Activated T-helper 2 cell treated with anti-CD3 and anti-CD28 coated beads, Interferon-gamma antibody, Interleukin-2, Interleukin-4, amounts not matched to agents 10 μg/mL and 5 μg/mL and 100 μg/mL, durations not matched to agents 14 hours and 24 hours and 36 hours (primary cell): ENCODE data around the gene SLIT3. TPM values are rescaled to one million over a fixed set of nuclear protein-coding genes. Genes with fewer than 3 reads are reported as not detected.

Experiments used
- DNase-seq: peaks from one replicate; pipeline ENCODE4 v3.0.0; 2021; ENCODE audit warnings: low spot score
- H3K27ac Mint-ChIP-seq: one replicate; pipeline ENCODE4 v1.8.0; 2021; ENCODE audit warnings: mixed read lengths
- H3K27me3 Mint-ChIP-seq: one replicate; pipeline ENCODE4 v1.8.0; 2021; ENCODE audit warnings: low read depth, mixed read lengths
- H3K36me3 Mint-ChIP-seq: one replicate; pipeline ENCODE4 v1.8.0; 2021; ENCODE audit warnings: low read depth, mixed read lengths
- H3K4me1 Mint-ChIP-seq: one replicate; pipeline ENCODE4 v1.8.0; 2021; ENCODE audit warnings: low read depth, mixed read lengths
- H3K4me3 Mint-ChIP-seq: one replicate; pipeline ENCODE4 v1.8.0; 2021; ENCODE audit warnings: low read depth, mild to moderate bottlenecking, moderate library complexity, mixed read lengths
- H3K9me3 Mint-ChIP-seq: one replicate; pipeline ENCODE4 v1.8.0; 2021; ENCODE audit warnings: mixed read lengths
- intact Hi-C: fragments of 100-400 bp; cut with micrococcal nuclease; formaldehyde crosslinking; loops from one replicate; pipeline ENCODE4 v1.15.1; 2023
- total RNA-seq: library from RNA; stranded (reverse); gene quantifications from 2 replicates; pipeline ENCODE4 v1.2.3, GENCODE V29; 2022

SLIT3 gene
- total RNA-seq, 1 donor from 2014 or later = 9.5 TPM

DNA sequence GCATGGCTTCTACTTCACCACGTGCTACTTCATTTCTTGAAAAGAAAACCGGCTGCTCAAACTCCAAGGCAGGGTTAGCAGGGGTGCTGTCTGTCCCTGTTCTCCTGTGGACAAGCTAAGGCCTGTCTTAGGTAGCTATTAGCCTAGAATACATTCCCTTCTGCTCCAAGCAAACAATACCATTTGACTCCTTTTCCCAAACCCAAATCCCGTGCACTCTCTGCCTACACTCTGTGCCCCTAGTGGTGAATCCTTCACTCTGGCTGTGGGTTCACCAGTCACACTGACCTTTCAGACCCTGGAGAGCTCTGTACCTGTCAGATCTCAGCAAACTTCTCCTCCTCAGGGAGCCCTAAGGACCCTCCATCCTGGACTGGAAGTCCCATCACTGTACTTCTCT is 211.6 kb downstream of the SLIT3 start:
- Mint-ChIP-seq H3K4me1 (no peaks in the 10 kb centered on the region), H3K27ac (no peak overlapping the region), H3K36me3 (no peaks in the 10 kb centered on the region), H3K4me3 (no peak overlapping the region), H3K9me3 (no peaks in the 10 kb centered on the region), H3K27me3 (no peaks in the 10 kb centered on the region)
- DNase-seq = no peak
- intact Hi-C loops = no loop called here

DNA sequence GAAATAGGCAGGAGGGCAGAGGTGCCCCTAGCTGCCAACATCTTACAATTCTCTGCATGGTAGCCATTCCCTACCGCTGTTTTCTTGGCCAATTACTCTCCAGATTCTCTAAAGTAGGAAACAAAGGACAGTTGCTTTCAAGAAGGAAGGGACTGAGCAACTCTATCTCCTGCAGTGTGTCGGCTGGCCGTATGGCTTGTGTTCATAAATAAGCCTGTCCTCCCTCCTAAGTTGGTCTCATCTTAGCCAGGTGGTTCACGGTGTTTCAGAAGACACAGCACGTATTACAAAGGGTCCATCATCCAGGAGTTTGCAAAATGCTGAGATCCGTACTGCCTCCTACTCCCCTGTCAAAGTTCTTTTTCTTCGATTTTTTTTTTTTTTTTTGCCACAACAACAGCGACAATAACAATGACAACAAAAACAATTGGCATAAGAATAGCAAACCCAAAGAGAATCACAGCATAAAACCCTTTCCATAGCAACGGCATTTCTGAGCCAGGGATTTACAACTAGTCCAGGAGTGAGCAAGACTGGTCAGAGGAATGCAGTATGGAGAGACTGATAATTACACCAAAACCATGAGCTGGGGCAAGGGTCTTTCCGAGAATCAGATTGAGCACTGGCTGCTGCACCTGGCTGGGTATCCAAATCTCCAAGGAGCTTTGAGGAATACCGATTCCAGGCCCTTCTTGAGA is 212.8 kb downstream of the SLIT3 start:
- H3K4me3 Mint-ChIP-seq = no peak overlapping the region
- intact Hi-C loops = no loop called here
- H3K36me3 Mint-ChIP-seq = no peaks in the 10 kb centered on the region
- H3K9me3 Mint-ChIP-seq = no peaks in the 10 kb centered on the region
- H3K27ac Mint-ChIP-seq = no peak overlapping the region
- DNase-seq = no peak
- H3K4me1 Mint-ChIP-seq = no peaks in the 10 kb centered on the region
- no peaks in the 10 kb centered on the region for H3K27me3 Mint-ChIP-seq

DNA sequence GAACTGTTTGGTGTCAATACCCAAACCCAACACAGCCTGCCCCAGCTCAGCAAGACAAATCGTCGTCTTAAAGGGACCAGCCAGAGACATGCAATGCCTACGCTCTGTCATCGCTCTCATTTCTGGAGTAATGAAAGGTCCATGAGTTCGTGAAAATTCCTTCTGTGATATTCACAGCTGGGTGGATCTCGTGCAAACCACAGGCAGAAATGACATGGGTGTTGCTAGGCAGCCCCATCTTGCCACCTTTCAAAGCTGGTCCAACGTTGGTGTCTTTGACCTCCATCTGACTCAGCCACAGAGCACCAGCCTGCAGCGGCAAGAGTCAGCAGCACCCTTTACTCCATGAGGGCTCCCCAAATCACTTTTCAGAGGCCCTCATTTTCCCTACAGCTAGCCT is 215.3 kb downstream of the SLIT3 start:
- DNase-seq = no peak
- Mint-ChIP-seq H3K36me3 (no peaks in the 10 kb centered on the region), H3K9me3 (no peaks in the 10 kb centered on the region), H3K4me1 (no peaks in the 10 kb centered on the region), H3K4me3 (no peak overlapping the region), H3K27me3 (no peaks in the 10 kb centered on the region), H3K27ac (no peak overlapping the region)
- intact Hi-C loops = no loop called here

DNA sequence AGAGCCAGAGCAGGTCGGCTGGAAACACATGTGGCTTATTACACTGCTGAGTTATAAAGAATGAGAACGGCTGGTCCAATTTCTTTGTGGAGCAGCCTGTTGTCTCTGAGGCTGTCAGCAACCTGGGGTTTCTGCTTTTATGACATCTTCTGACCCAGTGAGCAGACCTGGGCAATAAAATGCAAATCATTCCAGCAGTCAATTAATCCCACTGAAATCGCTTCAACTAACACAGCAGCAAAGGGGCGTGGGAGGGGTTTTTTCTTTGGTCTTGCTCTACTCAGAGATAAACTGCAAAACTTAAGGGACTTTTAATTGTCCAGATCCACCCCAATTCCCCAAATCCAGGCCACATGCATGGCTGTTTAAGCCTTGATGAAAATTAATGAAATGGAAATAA is 215.7 kb downstream of the SLIT3 start:
- Mint-ChIP-seq H3K36me3 (no peaks in the 10 kb centered on the region), H3K4me1 (no peaks in the 10 kb centered on the region), H3K4me3 (no peak overlapping the region), H3K27ac (no peak overlapping the region), H3K9me3 (no peaks in the 10 kb centered on the region), H3K27me3 (no peaks in the 10 kb centered on the region)
- intact Hi-C loops = no loop called here
- DNase-seq = no peak

DNA sequence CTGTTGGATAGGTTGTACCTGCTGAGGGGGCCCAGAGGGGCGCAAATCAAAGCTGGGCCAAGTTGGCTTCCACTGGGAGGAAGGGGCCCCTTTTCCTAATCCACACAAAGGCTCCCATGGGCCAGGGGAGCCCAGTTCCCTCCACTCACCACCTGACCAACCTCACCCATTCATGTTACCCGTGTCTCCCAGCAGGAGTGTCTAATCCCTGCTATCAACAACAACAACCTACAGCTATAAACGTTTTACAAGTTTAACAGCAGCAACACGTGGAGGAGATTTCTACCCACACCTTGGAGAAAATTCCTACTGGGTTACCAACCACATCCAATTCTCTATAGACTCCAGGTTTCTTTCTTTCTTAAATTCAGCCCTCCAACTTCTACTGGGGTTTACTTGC is 216.2 kb downstream of the SLIT3 start:
- H3K4me1 Mint-ChIP-seq = no peaks in the 10 kb centered on the region
- no peaks in the 10 kb centered on the region for H3K9me3 Mint-ChIP-seq
- no peaks in the 10 kb centered on the region for H3K36me3 Mint-ChIP-seq
- H3K27me3 Mint-ChIP-seq = no peaks in the 10 kb centered on the region
- no peak for DNase-seq
- H3K4me3 Mint-ChIP-seq = no peak overlapping the region
- intact Hi-C loops = no loop called here
- H3K27ac Mint-ChIP-seq = no peak overlapping the region

DNA sequence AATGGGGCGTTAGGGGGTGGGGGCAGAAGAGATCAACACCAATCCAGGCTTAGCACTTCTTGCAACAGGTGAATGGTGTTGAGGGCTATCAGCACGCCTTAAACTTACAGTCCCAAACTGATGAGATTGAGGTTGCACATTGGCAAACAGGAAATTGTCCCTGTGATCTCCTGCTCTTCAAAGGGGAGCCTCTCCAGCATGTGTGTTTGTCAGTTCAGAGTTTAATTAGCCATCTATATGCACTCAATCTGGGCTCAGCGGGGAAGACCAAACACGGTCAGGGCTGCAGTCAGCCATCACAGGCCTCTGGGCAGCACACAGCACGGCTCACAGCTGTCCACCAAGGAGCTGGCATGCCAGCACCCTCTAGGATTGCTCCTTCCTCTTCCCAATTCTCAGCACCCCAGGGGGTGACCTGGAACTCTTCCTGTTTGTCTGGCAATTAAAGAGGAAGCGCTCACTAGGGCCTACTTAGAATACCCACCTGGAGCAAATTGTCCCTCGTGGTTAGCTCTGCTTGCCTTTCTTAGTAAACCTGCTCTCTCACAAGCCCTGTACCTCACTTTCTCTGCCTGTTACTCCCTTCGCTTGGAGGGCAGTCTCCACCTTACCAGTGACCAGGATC is 217.4 kb downstream of the SLIT3 start:
- H3K36me3 Mint-ChIP-seq = no peaks in the 10 kb centered on the region
- intact Hi-C loops = no loop called here
- H3K9me3 Mint-ChIP-seq = no peaks in the 10 kb centered on the region
- DNase-seq = no peak
- H3K27me3 Mint-ChIP-seq = peaks cover 1% of the 10 kb centered on the region
- H3K27ac Mint-ChIP-seq = no peak overlapping the region
- H3K4me3 Mint-ChIP-seq = no peak overlapping the region
- no peaks in the 10 kb centered on the region for H3K4me1 Mint-ChIP-seq

DNA sequence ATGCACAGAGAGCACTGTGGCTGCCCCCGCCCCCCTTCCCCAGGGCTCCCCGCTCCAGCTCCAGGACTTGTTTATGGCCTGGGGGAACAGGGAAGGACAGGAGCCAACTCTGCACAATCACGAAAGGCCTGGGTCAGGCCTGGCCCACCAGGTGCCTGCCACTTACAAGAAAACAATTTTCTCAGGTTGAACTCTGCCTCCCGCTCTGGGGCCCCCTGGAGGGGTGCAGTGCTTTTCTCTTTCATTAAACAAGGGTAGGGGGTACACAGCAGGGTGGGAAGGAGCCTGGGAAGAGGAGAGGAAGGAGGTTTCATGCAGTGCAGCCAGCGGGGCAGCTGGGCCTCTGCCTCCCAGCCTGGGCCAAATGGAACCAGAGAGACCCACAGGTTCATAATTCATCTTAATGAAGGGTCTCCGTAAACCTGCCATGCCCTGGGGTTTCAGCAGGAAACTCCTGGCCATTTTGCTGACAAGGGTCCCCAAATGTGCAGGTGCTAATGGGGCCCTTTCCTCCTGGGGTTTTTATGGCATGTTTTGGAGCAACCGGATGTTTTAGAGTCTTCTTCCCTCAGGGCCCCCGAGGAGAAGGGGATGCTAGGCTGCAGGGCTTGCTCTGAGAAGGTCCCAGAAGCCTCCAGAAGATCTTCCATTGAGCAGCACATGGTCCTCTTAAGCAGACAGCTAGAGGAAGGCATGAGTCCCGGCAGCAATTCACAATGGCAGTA is 219.8 kb downstream of the SLIT3 start:
- H3K9me3 Mint-ChIP-seq = no peaks in the 10 kb centered on the region
- H3K27me3 Mint-ChIP-seq = peaks cover 3% of the 10 kb centered on the region
- H3K36me3 Mint-ChIP-seq = no peaks in the 10 kb centered on the region
- no peaks in the 10 kb centered on the region for H3K4me1 Mint-ChIP-seq
- H3K4me3 Mint-ChIP-seq = no peak overlapping the region
- DNase-seq = no peak
- no peak overlapping the region for H3K27ac Mint-ChIP-seq
- intact Hi-C loops = no loop called here

DNA sequence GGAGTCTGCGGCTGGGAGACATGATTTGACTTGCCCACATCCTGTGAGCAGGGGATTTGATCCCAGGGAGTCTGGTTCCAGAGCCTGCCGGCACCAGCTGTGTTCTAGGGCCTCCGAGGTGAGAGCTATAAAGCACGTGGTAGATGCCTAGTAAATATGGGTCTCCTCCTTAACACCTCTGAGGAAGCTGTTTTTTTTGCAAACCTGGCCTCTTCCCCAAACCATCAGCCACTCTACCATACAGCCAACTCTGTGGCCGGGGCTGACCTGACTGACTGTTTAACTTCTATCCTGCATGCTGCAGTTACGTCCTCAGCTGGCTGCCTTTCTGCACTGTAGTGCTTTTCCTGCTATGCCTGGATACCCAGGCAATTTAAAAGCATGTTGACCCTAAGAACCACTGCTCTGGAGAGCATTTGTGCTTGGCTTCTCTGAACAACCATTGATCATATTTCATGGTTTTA is 220.5 kb downstream of the SLIT3 start:
- no peak for DNase-seq
- H3K4me3 Mint-ChIP-seq = no peak overlapping the region

DNA sequence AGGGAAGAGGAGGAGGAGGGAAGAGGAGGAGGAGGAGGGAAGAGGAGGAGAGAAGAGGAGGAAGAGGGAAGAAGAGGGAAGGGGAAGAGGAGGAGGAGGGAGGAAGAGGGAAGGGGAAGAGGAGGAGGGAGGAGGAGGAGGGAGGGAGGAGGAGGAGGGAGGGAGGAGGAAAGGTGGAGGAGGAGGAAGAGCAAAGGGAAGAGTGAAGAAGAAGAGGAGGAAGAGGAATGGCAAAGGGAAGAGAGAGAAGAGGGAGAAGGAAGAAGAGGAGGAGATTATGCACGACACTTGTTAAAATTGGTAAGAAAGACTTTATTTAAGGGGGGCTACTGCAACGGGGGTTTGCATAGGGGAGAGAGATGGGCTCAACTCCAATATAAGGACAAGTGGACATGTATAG is 221.2 kb downstream of the SLIT3 start:
- no peaks in the 10 kb centered on the region for H3K4me1 Mint-ChIP-seq
- H3K36me3 Mint-ChIP-seq = no peaks in the 10 kb centered on the region

More for the DNA sequence above, 220.5 kb downstream of the SLIT3 start:
- H3K27ac Mint-ChIP-seq = no peak overlapping the region
- H3K9me3 Mint-ChIP-seq = no peaks in the 10 kb centered on the region
- peaks cover 3% of the 10 kb centered on the region for H3K27me3 Mint-ChIP-seq
- intact Hi-C loops = no loop called here
- H3K4me1 Mint-ChIP-seq = no peaks in the 10 kb centered on the region
- H3K36me3 Mint-ChIP-seq = no peaks in the 10 kb centered on the region

DNA sequence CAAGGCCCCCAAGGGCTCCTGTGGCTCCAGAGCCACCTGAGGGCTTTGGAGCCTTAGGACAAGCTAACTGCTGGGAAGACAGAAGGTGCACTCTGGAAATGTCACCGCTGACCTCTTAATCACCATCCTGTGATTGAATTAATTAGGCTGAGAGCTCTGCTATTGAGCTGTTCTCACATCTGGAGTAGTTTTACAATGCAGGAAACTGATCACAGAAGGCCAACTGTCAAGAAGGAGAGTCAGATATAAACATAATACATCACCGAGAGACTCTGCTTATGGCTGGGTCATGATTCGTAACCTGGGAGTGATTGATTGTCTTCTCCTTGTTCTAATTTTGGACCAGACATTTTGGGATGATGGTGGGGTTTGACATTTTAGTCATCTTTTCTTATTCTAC is 226.1 kb downstream of the SLIT3 start:
- DNase-seq = no peak
- Mint-ChIP-seq H3K4me3 (no peak overlapping the region), H3K9me3 (no peaks in the 10 kb centered on the region), H3K27me3 (peaks cover 5% of the 10 kb centered on the region), H3K4me1 (no peaks in the 10 kb centered on the region), H3K36me3 (no peaks in the 10 kb centered on the region), H3K27ac (no peak overlapping the region)
- intact Hi-C loops = no loop called here

More for the DNA sequence above, 221.2 kb downstream of the SLIT3 start:
- no peak overlapping the region for H3K4me3 Mint-ChIP-seq
- peaks cover 5% of the 10 kb centered on the region for H3K27me3 Mint-ChIP-seq
- no peaks in the 10 kb centered on the region for H3K9me3 Mint-ChIP-seq
- DNase-seq = no peak
- intact Hi-C loops = no loop called here
- no peak overlapping the region for H3K27ac Mint-ChIP-seq

DNA sequence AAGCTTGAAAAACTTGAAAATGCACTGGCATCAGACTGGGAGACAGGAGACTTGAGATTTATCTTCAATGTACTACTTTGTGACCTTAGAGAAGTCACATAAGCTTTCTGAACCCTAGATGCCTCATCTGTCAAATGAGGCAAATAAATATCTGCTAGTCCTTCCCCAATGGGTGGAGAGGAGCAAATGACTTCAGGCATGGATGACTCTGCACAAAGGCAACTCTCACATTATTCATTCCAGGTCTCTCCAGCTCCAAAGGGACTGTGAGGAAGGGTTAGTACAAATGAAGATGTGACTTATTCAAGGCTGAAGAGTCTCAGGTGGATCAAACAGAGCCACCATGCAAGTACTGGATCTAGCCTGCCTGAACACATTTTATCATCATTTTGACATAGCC is 228.7 kb downstream of the SLIT3 start:
- Mint-ChIP-seq H3K4me1 (no peaks in the 10 kb centered on the region), H3K9me3 (no peaks in the 10 kb centered on the region), H3K27ac (no peak overlapping the region), H3K36me3 (no peaks in the 10 kb centered on the region), H3K27me3 (peaks cover 5% of the 10 kb centered on the region), H3K4me3 (no peak overlapping the region)
- intact Hi-C loops = no loop called here
- DNase-seq = no peak

DNA sequence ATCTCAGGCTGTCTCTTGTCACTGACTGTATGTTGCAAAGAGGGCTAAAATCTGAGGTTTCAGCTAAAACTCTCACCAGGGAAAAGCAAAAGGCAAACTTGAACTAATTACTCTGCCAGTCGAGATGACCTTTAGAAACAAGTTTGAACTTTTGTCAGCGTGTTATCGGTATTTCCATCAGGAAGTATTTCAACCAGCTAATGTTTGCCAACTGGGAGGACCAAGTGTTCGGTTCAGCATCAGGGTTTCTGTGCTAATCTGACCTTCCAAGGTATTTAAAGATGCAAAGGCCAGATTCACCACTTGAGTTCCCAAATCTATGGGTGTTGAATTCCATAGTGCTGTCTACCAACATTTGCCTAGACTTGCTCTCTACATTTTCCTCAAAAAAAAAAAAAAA is 230.5 kb downstream of the SLIT3 start:
- Mint-ChIP-seq H3K4me3 (no peak overlapping the region), H3K36me3 (no peaks in the 10 kb centered on the region), H3K27me3 (peaks cover 5% of the 10 kb centered on the region), H3K4me1 (no peaks in the 10 kb centered on the region), H3K9me3 (no peaks in the 10 kb centered on the region), H3K27ac (no peak overlapping the region)
- intact Hi-C loops = no loop called here
- DNase-seq = no peak

DNA sequence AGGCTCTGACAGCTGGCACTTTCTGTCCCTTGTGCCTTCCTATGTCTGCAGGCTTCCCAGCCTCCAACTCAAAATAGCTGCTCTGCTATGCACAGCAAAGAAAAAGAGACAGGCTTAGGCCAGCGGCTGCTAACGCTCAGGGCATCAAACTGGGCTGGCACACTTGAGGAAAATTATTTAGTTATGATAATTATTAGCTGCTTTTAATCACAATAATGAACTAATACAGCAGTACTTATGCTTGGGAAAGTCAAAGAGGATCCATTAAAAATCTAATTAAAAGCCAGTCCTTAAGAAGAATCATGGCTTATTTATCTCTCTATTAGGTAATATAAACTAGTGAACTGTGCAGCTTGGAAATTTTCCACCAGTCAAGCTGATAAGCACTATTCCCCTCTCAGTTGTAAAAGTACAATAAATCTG is 233.2 kb downstream of the SLIT3 start:
- no peaks in the 10 kb centered on the region for H3K4me1 Mint-ChIP-seq
- H3K27me3 Mint-ChIP-seq = peaks cover 9% of the 10 kb centered on the region
- no peaks in the 10 kb centered on the region for H3K9me3 Mint-ChIP-seq
- H3K4me3 Mint-ChIP-seq = no peak overlapping the region
- H3K27ac Mint-ChIP-seq = no peak overlapping the region
- intact Hi-C loops = no loop called here
- no peak for DNase-seq
- H3K36me3 Mint-ChIP-seq = no peaks in the 10 kb centered on the region
